ENCODE data around the gene LINS1. TPM values are rescaled to one million over a fixed set of nuclear protein-coding genes. Genes with fewer than 3 reads are reported as not detected.

Gene LINS1
- total RNA-seq, result 6.1 and 6.3 TPM in 2 replicates

GRCh38 chr15:100602064-100602822, at the start of gene LINS1, which contains the start of gene ASB7:
TSS of gene LINS1 (minus strand) at chr15:100602184. CDS start at chr15:100580842, 21,342 bp downstream.
TSS of gene ASB7 (plus strand) at chr15:100602589. CDS start at chr15:100612217, 9,628 bp downstream.

GRCh38 chr15:100528833-100529428, 73.1 kb downstream of the LINS1 start, which contains the start of gene CERS3:
TSS of gene CERS3 (minus strand) at chr15:100528950. CDS start at chr15:100501849, 27,101 bp downstream.

Other genes starting within 250 kb of the LINS1 start
- 0.43 TPM in 1 of 2 replicates, not detected in the other for gene CERS3, start 73.2 kb downstream of the LINS1 start, total RNA-seq
- gene ASB7, start 405 bp upstream of the LINS1 start, total RNA-seq, result 12.1 and 18.9 TPM in 2 replicates

Data from bronchial smooth muscle cell (primary cell).